Duodenal mucosa (tissue), 2 donors: ENCODE measurements around the gene OR51I2.

Experiments used
- H3K27ac ChIP-seq: one replicate; pipeline ENCODE4 v1.7.0; 2013; ENCODE audit warnings: low read depth, low read length
- H3K27me3 ChIP-seq, 2 donors: one replicate each; pipeline ENCODE4 v1.7.0; 2013; ENCODE audit warnings: low read length in 2 of 2, control low read depth in 1 of 2; ENCODE audit not compliant: insufficient read depth in 2 of 2, control insufficient read depth in 1 of 2
- H3K36me3 ChIP-seq, 2 donors: one replicate each; pipeline ENCODE4 v1.7.0; 2013; ENCODE audit warnings: low read length in 2 of 2, control low read depth in 1 of 2; ENCODE audit not compliant: insufficient read depth in 2 of 2, control insufficient read depth in 1 of 2
- H3K4me1 ChIP-seq, 2 donors: one replicate each; pipeline ENCODE4 v1.7.0; 2013; ENCODE audit warnings: low read length in 2 of 2, control low read depth in 1 of 2; ENCODE audit not compliant: insufficient read depth in 2 of 2, control insufficient read depth in 1 of 2
- H3K4me3 ChIP-seq, 2 donors: one replicate each; pipeline ENCODE4 v1.7.0; 2013; ENCODE audit warnings: low read length in 2 of 2, low read depth in 1 of 2
- H3K9ac ChIP-seq, 2 donors: one replicate each; pipeline ENCODE4 v1.7.0; 2013; ENCODE audit warnings: low read length in 2 of 2, low read depth in 1 of 2
- H3K9me3 ChIP-seq, 2 donors: one replicate each; pipeline ENCODE4 v1.7.0; 2013; ENCODE audit warnings: low read length in 2 of 2, control low read depth in 1 of 2; ENCODE audit not compliant: control insufficient read depth in 1 of 2

OR51I2 gene

GRCh38 chr11:5449023-5449422 lies at the start of gene OR51I2:
TSS of gene OR51I2 (plus strand) at chr11:5449323. CDS start at chr11:5453489, 4,166 bp downstream.
- no peaks in the 10 kb centered on the region for H3K36me3 ChIP-seq
- no peaks in the 10 kb centered on the region for H3K27me3 ChIP-seq
- H3K9ac ChIP-seq: no peak within 1 kb of the TSS
- H3K9me3 ChIP-seq: no peaks in the 10 kb centered on the region
- no peak within 1 kb of the TSS for H3K27ac ChIP-seq
- H3K4me1 ChIP-seq: no peaks in the 10 kb centered on the region
- H3K4me3 ChIP-seq: no peak within 1 kb of the TSS

GRCh38 chr11:5405173-5405572 lies 44.0 kb upstream of the OR51I2 start:
- H3K4me1 ChIP-seq: no peaks in the 10 kb centered on the region
- H3K4me3 ChIP-seq: no peak overlapping the region
- H3K27me3 ChIP-seq: no peaks in the 10 kb centered on the region
- H3K27ac ChIP-seq: no peak overlapping the region
- no peak overlapping the region for H3K9ac ChIP-seq
- no peaks in the 10 kb centered on the region for H3K9me3 ChIP-seq
- no peaks in the 10 kb centered on the region for H3K36me3 ChIP-seq

GRCh38 chr11:5420993-5421392 lies 28.1 kb upstream of the OR51I2 start:
- no peaks in the 10 kb centered on the region for H3K4me1 ChIP-seq
- H3K27me3 ChIP-seq: no peaks in the 10 kb centered on the region
- H3K27ac ChIP-seq: no peak overlapping the region
- no peaks in the 10 kb centered on the region for H3K36me3 ChIP-seq
- no peak overlapping the region for H3K4me3 ChIP-seq
- H3K9me3 ChIP-seq: no peaks in the 10 kb centered on the region
- H3K9ac ChIP-seq: no peak overlapping the region

- Histone ChIP-seq H3K4me1 (no peaks in the 10 kb centered on the region), H3K36me3 (no peaks in the 10 kb centered on the region), H3K9ac (no peak within 1 kb of the TSS)
Observed at GRCh38 chr11:5421811-5422210, 27.3 kb upstream of the OR51I2 start, which contains the start of gene OR51Q1. TSS of gene OR51Q1 (plus strand) at chr11:5422111. CDS start at chr11:5422201, 90 bp downstream.

GRCh38 chr11:5423131-5423530 lies 26.0 kb upstream of the OR51I2 start:
- Histone ChIP-seq H3K4me1 (no peaks in the 10 kb centered on the region), H3K27me3 (no peaks in the 10 kb centered on the region), H3K27ac (no peak overlapping the region), H3K4me3 (no peak overlapping the region), H3K36me3 (no peaks in the 10 kb centered on the region), H3K9me3 (no peaks in the 10 kb centered on the region), H3K9ac (no peak overlapping the region)

More at GRCh38 chr11:5421811-5422210, 27.3 kb upstream of the OR51I2 start, which contains the start of gene OR51Q1:
- Histone ChIP-seq H3K9me3 (no peaks in the 10 kb centered on the region), H3K4me3 (no peak within 1 kb of the TSS), H3K27ac (no peak within 1 kb of the TSS), H3K27me3 (no peaks in the 10 kb centered on the region)

- Histone ChIP-seq H3K9ac (no peak within 1 kb of the TSS), H3K36me3 (no peaks in the 10 kb centered on the region), H3K4me3 (no peak within 1 kb of the TSS), H3K4me1 (no peaks in the 10 kb centered on the region), H3K9me3 (no peaks in the 10 kb centered on the region), H3K27me3 (no peaks in the 10 kb centered on the region), H3K27ac (no peak within 1 kb of the TSS)
Observed at GRCh38 chr11:5441414-5441813, 7.7 kb upstream of the OR51I2 start, which contains the start of gene OR51I1. TSS of gene OR51I1 (minus strand) at chr11:5441514. CDS start at chr11:5441514, 0 bp downstream.

GRCh38 chr11:5443835-5444393 lies 5.2 kb upstream of the OR51I2 start:
- H3K36me3 ChIP-seq: no peaks in the 10 kb centered on the region
- no peaks in the 10 kb centered on the region for H3K4me1 ChIP-seq
- no peak overlapping the region for H3K4me3 ChIP-seq
- no peak overlapping the region for H3K9ac ChIP-seq
- no peaks in the 10 kb centered on the region for H3K27me3 ChIP-seq
- no peaks in the 10 kb centered on the region for H3K9me3 ChIP-seq
- H3K27ac ChIP-seq: no peak overlapping the region

- no peaks in the 10 kb centered on the region for H3K36me3 ChIP-seq
Observed at GRCh38 chr11:5449432-5449831, 309 bp downstream of the OR51I2 start.

GRCh38 chr11:5460983-5461621 lies 12.0 kb downstream of the OR51I2 start:
- no peaks in the 10 kb centered on the region for H3K27me3 ChIP-seq
- H3K27ac ChIP-seq: no peak overlapping the region
- H3K36me3 ChIP-seq: no peaks in the 10 kb centered on the region
- H3K9me3 ChIP-seq: no peaks in the 10 kb centered on the region
- H3K4me3 ChIP-seq: no peak overlapping the region
- no peak overlapping the region for H3K9ac ChIP-seq
- H3K4me1 ChIP-seq: no peaks in the 10 kb centered on the region

More at GRCh38 chr11:5449432-5449831, 309 bp downstream of the OR51I2 start:
- H3K4me1 ChIP-seq: no peaks in the 10 kb centered on the region
- no peaks in the 10 kb centered on the region for H3K9me3 ChIP-seq
- no peak overlapping the region for H3K4me3 ChIP-seq
- no peaks in the 10 kb centered on the region for H3K27me3 ChIP-seq
- H3K27ac ChIP-seq: no peak overlapping the region
- no peak overlapping the region for H3K9ac ChIP-seq

- Histone ChIP-seq H3K36me3 (no peaks in the 10 kb centered on the region), H3K27ac (no peak overlapping the region), H3K4me1 (no peaks in the 10 kb centered on the region), H3K9me3 (no peaks in the 10 kb centered on the region), H3K27me3 (no peaks in the 10 kb centered on the region), H3K9ac (no peak overlapping the region), H3K4me3 (no peak overlapping the region)
Observed at GRCh38 chr11:5467527-5467926, 18.4 kb downstream of the OR51I2 start.
